Natural killer cell (primary cell): ENCODE measurements around the gene WDR59. TPM values are rescaled to one million over a fixed set of nuclear protein-coding genes. Genes with fewer than 3 reads are reported as not detected.

ENCODE experiments used
- ATAC-seq, 3 donors: fragments of 150-1000 bp in 2 of 3; fragments of 200-7000 bp in 1 of 3; cut with Tn5 transposase; 1 replicate in 1 of 3; 2 replicates in 2 of 3; pipeline ENCODE4 v1.10.0; 2021; ENCODE audit warnings: mild to moderate bottlenecking in 2 of 3, moderate library complexity in 2 of 3
- DNase-seq, 2 donors: peaks; one replicate each; pipeline versions ENCODE4 v3.0.0 to v3.0.0-alpha.2; 2013 to 2021; ENCODE audit warnings: mixed read lengths in 1 of 2
- H3K27ac ChIP-seq: one replicate; pipeline ENCODE4 v1.5.1; 2013; ENCODE audit warnings: mild to moderate bottlenecking, low read length
- H3K27me3 ChIP-seq: one replicate; pipeline ENCODE4 v1.6.1; 2013; ENCODE audit warnings: low read length; ENCODE audit not compliant: control insufficient read depth, insufficient read depth
- H3K36me3 ChIP-seq: one replicate; pipeline ENCODE4 v1.6.1; 2013; ENCODE audit warnings: low read length; ENCODE audit not compliant: control insufficient read depth, insufficient read depth
- H3K4me1 ChIP-seq: one replicate; pipeline ENCODE4 v1.6.1; 2013; ENCODE audit warnings: low read length; ENCODE audit not compliant: control insufficient read depth, insufficient read depth
- H3K4me3 ChIP-seq: one replicate; pipeline ENCODE4 v1.5.1; 2013; ENCODE audit warnings: low read length
- H3K9me3 ChIP-seq: one replicate; pipeline ENCODE4 v1.6.1; 2013; ENCODE audit warnings: low read length; ENCODE audit not compliant: control insufficient read depth, insufficient read depth
- H3K27ac Mint-ChIP-seq, 2 donors: one replicate each; pipeline ENCODE4 v1.8.0; 2022; ENCODE audit warnings: mild to moderate bottlenecking in 2 of 2, mixed read lengths in 2 of 2, moderate library complexity in 1 of 2
- H3K27me3 Mint-ChIP-seq, 2 donors: one replicate each; pipeline ENCODE4 v1.8.0; 2022; ENCODE audit warnings: low read depth in 2 of 2, mixed read lengths in 2 of 2
- H3K36me3 Mint-ChIP-seq: one replicate; pipeline ENCODE4 v1.8.0; 2022; ENCODE audit warnings: mixed read lengths
- H3K4me1 Mint-ChIP-seq, 2 donors: one replicate each; pipeline ENCODE4 v1.8.0; 2022; ENCODE audit warnings: mixed read lengths in 2 of 2
- H3K4me3 Mint-ChIP-seq: one replicate; pipeline ENCODE4 v1.8.0; 2022; ENCODE audit warnings: mild to moderate bottlenecking, moderate library complexity, mixed read lengths
- H3K9me3 Mint-ChIP-seq, 2 donors: one replicate each; pipeline ENCODE4 v1.8.0; 2022; ENCODE audit warnings: mixed read lengths in 2 of 2
- CTCF ChIP-seq: fragments of 200-600 bp; IDR thresholded peaks from one replicate; pipeline ENCODE4 v1.8.0; 2022; ENCODE audit warnings: antibody characterized with exemption
- whole genome bisulfite sequencing: methylation state at CpG from one replicate; pipeline ENCODE4 v1.1.7; 2013; ENCODE audit warnings: missing lambda C conversion rate; ENCODE audit not compliant: insufficient coverage; 5-methylcytosine and 5-hydroxymethylcytosine counted together
- intact Hi-C: fragments of 100-400 bp; cut with micrococcal nuclease; formaldehyde crosslinking; loops from one replicate; pipeline ENCODE4 v1.14.2; 2022
- total RNA-seq, 4 donors: library from RNA; stranded (reverse); fragments of 120-200 nt in 1 of 4; gene quantifications; one replicate each; pipeline versions ENCODE4 v1.2.3 to v1.2.4, GENCODE V29; 2013 to 2022

The WDR59 gene
- total RNA-seq, 3 donors from 2014 or later (not counting 1 experiment from before 2014, with no cell fraction given), result 60.5 to 83.7 (median 73.2) TPM

GRCh38 chr16:74877706-74878105 is 107.2 kb downstream of the WDR59 start:
- Mint-ChIP-seq H3K36me3 (peaks cover 21% of the 10 kb centered on the region), H3K9me3 (no peaks in the 10 kb centered on the region), H3K27me3 (no peaks in the 10 kb centered on the region), H3K27ac (no peak overlapping the region), H3K4me3 (no peak overlapping the region), H3K4me1 (no peaks in the 10 kb centered on the region)
- H3K4me1 ChIP-seq, result no peaks in the 10 kb centered on the region
- TF ChIP-seq CTCF, result no peak
- H3K4me3 ChIP-seq, result no peak overlapping the region
- ATAC-seq (no peak), DNase-seq (no peak)
- peaks cover 16% of the 10 kb centered on the region for H3K36me3 ChIP-seq
- 97% methylated on average over 7 of the region's 7 CpGs for WGBS
- intact Hi-C loops, result no loop called here
- H3K9me3 ChIP-seq, result no peaks in the 10 kb centered on the region
- H3K27ac ChIP-seq, result no peak overlapping the region
- H3K27me3 ChIP-seq, result no peaks in the 10 kb centered on the region

GRCh38 chr16:74874912-74875546 is 109.9 kb downstream of the WDR59 start:
- Histone ChIP-seq H3K27ac (no peak overlapping the region), H3K9me3 (no peaks in the 10 kb centered on the region), H3K4me1 (no peaks in the 10 kb centered on the region), H3K4me3 (no peak overlapping the region), H3K27me3 (no peaks in the 10 kb centered on the region), H3K36me3 (peaks cover 12% of the 10 kb centered on the region)
- 95% methylated on average over 13 of the region's 13 CpGs for WGBS
- ATAC-seq, result no peak
- no peak overlapping the region for H3K4me3 Mint-ChIP-seq
- H3K4me1 Mint-ChIP-seq, result no peaks in the 10 kb centered on the region
- H3K9me3 Mint-ChIP-seq, result no peaks in the 10 kb centered on the region
- H3K36me3 Mint-ChIP-seq, result peaks cover 14% of the 10 kb centered on the region
- DNase-seq, result no peak
- no peaks in the 10 kb centered on the region for H3K27me3 Mint-ChIP-seq
- intact Hi-C loops, result no loop called here
- TF ChIP-seq CTCF, result no peak
- H3K27ac Mint-ChIP-seq, result no peak overlapping the region

- peaks cover 12% of the 10 kb centered on the region for H3K36me3 ChIP-seq
- intact Hi-C loops, result no loop called here
Measured at GRCh38 chr16:74874123-74874522, 110.8 kb downstream of the WDR59 start.

More at GRCh38 chr16:74874123-74874522, 110.8 kb downstream of the WDR59 start:
- 94% methylated on average over 14 of the region's 14 CpGs for WGBS
- H3K27me3 Mint-ChIP-seq, result no peaks in the 10 kb centered on the region
- no peak for TF ChIP-seq CTCF
- no peaks in the 10 kb centered on the region for H3K4me1 Mint-ChIP-seq
- no peaks in the 10 kb centered on the region for H3K9me3 Mint-ChIP-seq
- DNase-seq, result no peak
- Histone ChIP-seq H3K27me3 (no peaks in the 10 kb centered on the region), H3K4me3 (no peak overlapping the region), H3K9me3 (no peaks in the 10 kb centered on the region), H3K27ac (no peak overlapping the region), H3K4me1 (no peaks in the 10 kb centered on the region)
- H3K4me3 Mint-ChIP-seq, result no peak overlapping the region
- no peak overlapping the region for H3K27ac Mint-ChIP-seq
- ATAC-seq, result no peak
- peaks cover 14% of the 10 kb centered on the region for H3K36me3 Mint-ChIP-seq
